Suprapubic skin (tissue), 4 donors: ENCODE data around the gene HYOU1. TPM values are rescaled to one million over a fixed set of nuclear protein-coding genes. Genes with fewer than 3 reads are reported as not detected.

Experiments
- DNase-seq, 2 donors: peaks; one replicate each; pipeline ENCODE4 v3.0.0-alpha.2; 2019; ENCODE audit warnings: low spot score in 2 of 2
- H3K27ac ChIP-seq: fragments of 200-600 bp; sonication (generic); one replicate; pipeline ENCODE4 v1.5.1; 2019
- H3K27me3 ChIP-seq: fragments of 200-600 bp; sonication (generic); one replicate; pipeline ENCODE4 v1.5.1; 2019
- H3K36me3 ChIP-seq: fragments of 200-600 bp; sonication (generic); one replicate; pipeline ENCODE4 v1.5.1; 2019
- H3K4me1 ChIP-seq: fragments of 200-600 bp; sonication (generic); one replicate; pipeline ENCODE4 v1.5.1; 2019
- H3K4me3 ChIP-seq: fragments of 200-600 bp; sonication (generic); one replicate; pipeline ENCODE4 v1.5.1; 2019; ENCODE audit warnings: mild to moderate bottlenecking
- H3K9me3 ChIP-seq: fragments of 200-600 bp; sonication (generic); one replicate; pipeline ENCODE4 v1.5.1; 2019
- CTCF ChIP-seq, 2 donors: fragments of 200-600 bp in 1 of 2; fragments of 450-650 bp in 1 of 2; sonication (generic) in 1 of 2; IDR thresholded peaks; one replicate each; pipeline ENCODE4 v1.5.1; 2016 to 2019; ENCODE audit warnings: antibody characterized with exemption in 2 of 2, mild to moderate bottlenecking in 1 of 2, moderate library complexity in 1 of 2
- EP300 ChIP-seq: sonication (generic); formaldehyde crosslinking; IDR thresholded peaks from one replicate; pipeline ENCODE4 v1.6.1; 2017; ENCODE audit warnings: antibody characterized with exemption
- POLR2A ChIP-seq, 2 donors: fragments of 450-650 bp; IDR thresholded peaks; one replicate each; pipeline ENCODE4 v1.6.1; 2017; ENCODE audit warnings: antibody characterized with exemption in 2 of 2, mild to moderate bottlenecking in 2 of 2, moderate library complexity in 2 of 2
- POLR2AphosphoS5 ChIP-seq, 3 donors: sonication (generic); formaldehyde crosslinking; IDR thresholded peaks; one replicate each; pipeline ENCODE4 v1.6.1; 2017; ENCODE audit warnings: antibody characterized with exemption in 3 of 3
- WGBS: methylation state at CpG from one replicate; pipeline ENCODE4 v1.1.5; 2018; 5-methylcytosine and 5-hydroxymethylcytosine counted together
- total RNA-seq, 4 donors: library from RNA; depleted of rRNA; stranded (reverse); fragments of >200 nt; gene quantifications; one replicate each; pipeline ENCODE4 v1.1.0, GENCODE V29; 2016

Gene HYOU1
- total RNA-seq, 4 donors from 2014 or later = 26.2 to 50.7 (median 46.2) TPM

GRCh38 chr11:119014209-119014924, 42.6 kb downstream of the HYOU1 start:
- TF ChIP-seq POLR2A (IDR thresholded peaks at IDR 0.05) = no peak
- TF ChIP-seq CTCF (IDR thresholded peaks at IDR 0.05) = no peak
- TF ChIP-seq POLR2AphosphoS5 (IDR thresholded peaks at IDR 0.05) = no peak
- no peak for TF ChIP-seq EP300
- DNase-seq = no peak
- H3K27ac ChIP-seq = no peak overlapping the region
- WGBS = 94% methylated on average over 17 of the region's 17 CpGs
- peaks cover 24% of the 10 kb centered on the region for H3K4me1 ChIP-seq
- no peaks in the 10 kb centered on the region for H3K9me3 ChIP-seq
- peaks cover 59% of the 10 kb centered on the region for H3K36me3 ChIP-seq
- H3K27me3 ChIP-seq = no peaks in the 10 kb centered on the region
- no peak overlapping the region for H3K4me3 ChIP-seq

GRCh38 chr11:119012629-119013170, 44.3 kb downstream of the HYOU1 start:
- Histone ChIP-seq H3K4me3 (no peak overlapping the region), H3K27ac (no peak overlapping the region), H3K9me3 (no peaks in the 10 kb centered on the region), H3K4me1 (peaks cover 21% of the 10 kb centered on the region), H3K36me3 (peaks cover 74% of the 10 kb centered on the region), H3K27me3 (no peaks in the 10 kb centered on the region)
- no peak for DNase-seq
- WGBS = 85% methylated on average over 3 of the region's 3 CpGs
- TF ChIP-seq POLR2AphosphoS5 (IDR thresholded peaks at IDR 0.05) (no peak), POLR2A (IDR thresholded peaks at IDR 0.05) (no peak), CTCF (IDR thresholded peaks at IDR 0.05) (no peak), EP300 (no peak)

GRCh38 chr11:119011476-119012053, 45.4 kb downstream of the HYOU1 start:
- Histone ChIP-seq H3K36me3 (peaks cover 84% of the 10 kb centered on the region), H3K27me3 (no peaks in the 10 kb centered on the region), H3K9me3 (no peaks in the 10 kb centered on the region), H3K4me1 (peaks cover 9% of the 10 kb centered on the region), H3K27ac (no peak overlapping the region), H3K4me3 (no peak overlapping the region)
- no peak for TF ChIP-seq POLR2AphosphoS5 (IDR thresholded peaks at IDR 0.05)
- no peak for TF ChIP-seq EP300
- TF ChIP-seq POLR2A (IDR thresholded peaks at IDR 0.05) = no peak
- no peak for TF ChIP-seq CTCF (IDR thresholded peaks at IDR 0.05)
- WGBS = 83% methylated on average over 6 of the region's 6 CpGs
- no peak for DNase-seq

GRCh38 chr11:119006656-119007055, 50.3 kb downstream of the HYOU1 start:
- DNase-seq = no peak
- 89% methylated on average over 4 of the region's 4 CpGs for WGBS
- H3K36me3 ChIP-seq = peaks cover 74% of the 10 kb centered on the region
- H3K4me3 ChIP-seq = no peak overlapping the region
- no peak overlapping the region for H3K27ac ChIP-seq
- no peaks in the 10 kb centered on the region for H3K27me3 ChIP-seq
- H3K9me3 ChIP-seq = no peaks in the 10 kb centered on the region
- TF ChIP-seq POLR2AphosphoS5 (IDR thresholded peaks at IDR 0.05) = no peak
- no peak for TF ChIP-seq EP300
- no peak for TF ChIP-seq CTCF (IDR thresholded peaks at IDR 0.05)
- TF ChIP-seq POLR2A (IDR thresholded peaks at IDR 0.05) = no peak
- no peaks in the 10 kb centered on the region for H3K4me1 ChIP-seq

GRCh38 chr11:119000906-119001305, 56.1 kb downstream of the HYOU1 start:
- peaks cover 47% of the 10 kb centered on the region for H3K36me3 ChIP-seq
- 45% methylated on average over 1 of the region's 1 CpG for WGBS
- peaks cover 32% of the 10 kb centered on the region for H3K4me1 ChIP-seq
- H3K4me3 ChIP-seq = no peak overlapping the region
- no peaks in the 10 kb centered on the region for H3K27me3 ChIP-seq
- DNase-seq = no peak
- H3K27ac ChIP-seq = no peak overlapping the region
- TF ChIP-seq CTCF (IDR thresholded peaks at IDR 0.05) (no peak), EP300 (no peak), POLR2A (IDR thresholded peaks at IDR 0.05) (no peak), POLR2AphosphoS5 (IDR thresholded peaks at IDR 0.05) (no peak)
- H3K9me3 ChIP-seq = no peaks in the 10 kb centered on the region
